GM12801 (cell line): Measurements from ENCODE around the gene PRKCE.

Experiments
- TF ChIP-seq, protein P1 (sequence below): IDR thresholded peaks from one replicate; pipeline ENCODE4 v1.5.1; 2011; ENCODE audit warnings: control low read depth; ENCODE audit not compliant: insufficient read length; ENCODE audit errors: extremely low read depth

The PRKCE gene

DNA sequence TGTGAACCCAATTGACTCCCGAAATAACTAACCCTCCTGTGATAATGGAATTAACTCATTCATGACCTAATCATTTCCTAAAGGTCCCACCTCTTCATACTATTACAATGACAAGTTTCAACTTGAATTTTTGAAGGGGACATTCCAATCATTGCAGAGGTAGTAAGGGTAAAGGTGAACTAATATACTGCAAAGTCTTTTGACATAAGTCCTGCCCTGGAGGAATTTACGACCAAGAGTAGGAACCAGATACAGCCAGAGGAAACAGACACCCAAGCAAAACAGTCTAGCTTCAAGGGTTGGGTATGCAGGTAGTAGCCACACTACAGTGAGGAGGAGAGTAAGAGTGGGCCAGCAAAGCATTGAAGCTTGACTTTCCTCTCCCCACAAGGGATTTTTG lies 39.2 kb upstream of the PRKCE start:
- TF ChIP-seq, protein P1, sequence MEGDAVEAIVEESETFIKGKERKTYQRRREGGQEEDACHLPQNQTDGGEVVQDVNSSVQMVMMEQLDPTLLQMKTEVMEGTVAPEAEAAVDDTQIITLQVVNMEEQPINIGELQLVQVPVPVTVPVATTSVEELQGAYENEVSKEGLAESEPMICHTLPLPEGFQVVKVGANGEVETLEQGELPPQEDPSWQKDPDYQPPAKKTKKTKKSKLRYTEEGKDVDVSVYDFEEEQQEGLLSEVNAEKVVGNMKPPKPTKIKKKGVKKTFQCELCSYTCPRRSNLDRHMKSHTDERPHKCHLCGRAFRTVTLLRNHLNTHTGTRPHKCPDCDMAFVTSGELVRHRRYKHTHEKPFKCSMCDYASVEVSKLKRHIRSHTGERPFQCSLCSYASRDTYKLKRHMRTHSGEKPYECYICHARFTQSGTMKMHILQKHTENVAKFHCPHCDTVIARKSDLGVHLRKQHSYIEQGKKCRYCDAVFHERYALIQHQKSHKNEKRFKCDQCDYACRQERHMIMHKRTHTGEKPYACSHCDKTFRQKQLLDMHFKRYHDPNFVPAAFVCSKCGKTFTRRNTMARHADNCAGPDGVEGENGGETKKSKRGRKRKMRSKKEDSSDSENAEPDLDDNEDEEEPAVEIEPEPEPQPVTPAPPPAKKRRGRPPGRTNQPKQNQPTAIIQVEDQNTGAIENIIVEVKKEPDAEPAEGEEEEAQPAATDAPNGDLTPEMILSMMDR: no peak

DNA sequence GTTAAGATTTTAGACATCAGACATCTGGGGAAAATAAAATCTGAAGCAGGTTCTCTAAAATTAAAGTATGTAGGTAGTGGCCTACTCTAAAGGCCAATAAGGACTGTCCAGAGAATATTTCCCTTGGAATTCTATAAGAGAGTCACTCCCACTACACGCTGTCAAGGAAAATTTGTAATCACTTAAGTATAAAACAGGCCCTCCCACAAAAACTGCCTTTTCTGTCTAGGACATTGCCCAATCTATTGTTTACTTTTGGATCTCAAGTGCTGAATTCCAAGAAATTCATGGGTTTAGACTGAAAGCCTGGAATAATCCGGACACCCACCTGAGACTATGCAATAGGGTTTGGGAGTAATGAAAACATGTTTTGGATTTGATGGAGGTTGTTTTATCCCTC lies 38.7 kb upstream of the PRKCE start:
- TF ChIP-seq, protein P1: no peak

DNA sequence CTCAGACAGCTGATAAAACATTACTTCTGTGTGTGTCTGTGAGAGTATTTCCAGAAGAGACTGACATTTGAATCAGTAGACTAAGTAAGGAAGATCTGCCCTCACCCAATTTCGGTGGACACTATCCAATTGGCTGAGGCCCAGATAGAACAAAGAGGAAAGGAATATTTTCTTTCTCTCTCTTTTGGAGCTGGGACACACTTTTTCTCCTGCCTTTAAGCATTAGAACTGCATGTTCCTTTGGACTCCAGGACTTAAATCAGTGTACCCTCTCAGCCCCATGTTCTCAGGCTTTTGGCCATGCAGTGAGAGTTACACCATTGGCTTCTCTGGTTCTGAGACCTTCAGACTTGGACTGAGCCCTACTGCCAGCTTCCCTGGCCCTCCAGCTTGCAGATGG lies 37.1 kb upstream of the PRKCE start:
- TF ChIP-seq, protein P1: no peak

DNA sequence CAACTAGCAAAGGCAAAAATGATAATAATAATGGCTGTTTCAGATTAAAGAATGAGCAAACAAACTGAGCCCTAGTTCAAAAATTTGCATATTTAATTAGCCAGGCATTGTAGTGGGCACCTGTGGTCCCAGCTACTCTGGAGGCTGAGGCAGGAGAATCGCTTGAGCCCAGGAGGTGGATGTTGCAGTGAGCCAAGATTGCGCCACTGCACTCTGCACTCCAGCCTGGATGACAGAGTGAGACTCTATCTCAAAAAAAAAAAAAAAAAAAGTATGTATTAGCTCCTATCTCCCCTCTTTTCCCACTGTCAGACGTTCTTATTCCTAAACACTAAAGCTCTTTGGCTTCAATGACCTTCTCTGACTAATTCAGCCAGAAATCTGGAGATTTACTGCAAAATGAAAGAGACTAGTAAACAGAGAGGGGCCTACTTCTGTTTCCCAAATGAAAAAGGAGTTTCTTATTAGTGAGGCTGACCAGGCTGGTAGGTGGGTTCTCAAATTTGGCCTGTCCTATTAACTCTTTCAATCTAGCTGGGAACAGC lies 36.5 kb upstream of the PRKCE start:
- TF ChIP-seq, protein P1: no peak

DNA sequence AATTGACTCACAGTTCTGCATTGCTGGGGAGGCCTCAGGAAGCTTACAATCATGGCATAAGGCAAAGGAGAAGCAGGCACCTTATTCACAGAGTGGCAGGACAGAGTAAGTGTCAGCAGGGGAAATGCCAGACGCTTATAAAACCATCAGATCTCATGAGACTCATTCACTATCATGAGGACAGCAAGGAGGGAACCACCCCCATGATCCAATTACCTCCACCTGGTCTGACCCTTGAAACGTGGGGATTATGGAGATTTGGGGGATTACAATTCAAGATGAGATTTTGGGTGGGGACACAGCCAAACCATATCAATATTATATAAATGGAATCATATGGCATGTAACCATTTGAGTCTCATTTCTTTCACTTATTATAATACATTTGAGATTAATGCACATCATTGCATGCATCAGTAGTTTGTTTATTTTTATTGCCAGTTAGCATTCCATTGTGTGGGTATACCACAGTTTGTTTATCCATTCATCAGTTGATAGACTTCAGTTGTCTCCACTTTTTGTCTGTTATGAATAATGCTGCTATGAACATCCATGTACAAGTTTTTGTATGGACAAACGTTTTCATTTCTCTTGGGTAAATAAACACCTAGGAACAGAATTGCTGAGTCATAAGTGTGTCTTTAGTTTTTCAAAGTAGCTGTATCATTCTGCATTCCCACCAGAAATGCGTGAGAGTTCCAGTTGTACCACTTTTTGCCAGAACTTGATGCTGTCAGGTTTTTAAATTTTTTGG lies 34.6 kb upstream of the PRKCE start:
- TF ChIP-seq, protein P1: no peak

DNA sequence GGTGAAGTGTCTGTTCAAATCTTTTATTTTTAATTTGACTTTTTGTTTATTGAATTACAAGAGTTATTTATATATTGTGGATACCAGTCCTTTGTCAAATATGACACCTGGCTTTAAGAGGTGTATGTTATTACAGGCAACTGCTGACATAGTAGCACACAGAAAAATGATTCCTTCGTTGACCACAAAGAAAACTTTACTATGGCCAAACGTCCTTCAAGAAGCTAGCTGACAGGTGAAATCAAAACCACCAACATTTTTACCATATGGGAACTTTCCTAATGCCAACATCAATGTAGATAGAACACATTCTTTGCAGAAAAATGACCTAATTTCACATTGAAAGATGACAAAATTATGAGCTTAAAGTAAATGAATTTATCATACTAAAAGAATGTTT lies 34.0 kb upstream of the PRKCE start:
- TF ChIP-seq, protein P1: no peak

DNA sequence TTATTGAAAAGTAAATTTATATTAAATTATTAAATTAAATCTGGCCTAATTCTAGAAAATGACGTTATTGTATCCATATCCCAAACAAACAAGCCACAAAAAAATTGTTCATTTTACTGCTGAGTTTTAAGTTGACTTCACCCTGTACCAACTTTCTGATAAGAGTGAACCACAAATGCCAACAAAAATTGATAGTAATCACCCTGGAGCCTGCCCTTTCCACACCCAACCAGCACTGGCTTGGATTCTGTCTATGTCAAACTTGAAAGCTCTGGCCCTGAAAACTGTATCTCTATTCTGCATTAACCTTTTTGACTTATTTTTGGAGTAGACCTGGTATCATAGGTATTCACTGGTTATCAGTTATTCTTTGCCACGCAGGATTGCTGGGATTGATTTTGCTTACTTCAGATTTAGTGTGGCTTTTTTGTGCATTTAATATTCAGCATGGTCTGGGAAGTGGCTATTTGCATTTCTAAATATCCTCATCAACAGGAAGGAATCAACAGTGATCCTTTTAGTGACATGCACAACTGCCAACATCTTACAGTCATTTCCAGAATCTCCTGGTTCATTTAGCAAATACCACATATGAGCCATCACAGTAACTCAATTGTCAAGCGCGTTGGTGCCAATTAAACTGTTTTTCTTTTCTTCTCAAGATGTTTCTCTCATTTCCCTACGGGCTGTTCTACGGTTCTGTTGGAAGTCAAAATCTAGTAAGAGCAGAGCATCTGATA lies 29.0 kb upstream of the PRKCE start:
- TF ChIP-seq, protein P1: no peak
